Progenitor cell of endocrine pancreas (in vitro differentiated cells): ENCODE results near the gene LRIG1. TPM values are rescaled to one million over a fixed set of nuclear protein-coding genes. Genes with fewer than 3 reads are reported as not detected.

Source experiments
- DNase-seq: peaks from one replicate; pipeline ENCODE4 v3.0.0; 2021; ENCODE audit warnings: low spot score; ENCODE audit not compliant: unreplicated experiment
- H3K27ac Mint-ChIP-seq: 2 replicates; pipeline ENCODE4 v1.8.0; 2021; ENCODE audit warnings: mild to moderate bottlenecking, moderate library complexity, mixed read lengths
- H3K27me3 Mint-ChIP-seq: 2 replicates; pipeline ENCODE4 v1.8.0; 2021; ENCODE audit warnings: mixed read lengths
- H3K36me3 Mint-ChIP-seq: 2 replicates; pipeline ENCODE4 v1.8.0; 2022; ENCODE audit warnings: mixed read lengths; ENCODE audit not compliant: insufficient read depth
- H3K4me1 Mint-ChIP-seq: 2 replicates; pipeline ENCODE4 v1.8.0; 2021; ENCODE audit warnings: low read depth, mixed read lengths
- H3K4me3 Mint-ChIP-seq: 2 replicates; pipeline ENCODE4 v1.8.0; 2021; ENCODE audit warnings: low read depth, mild to moderate bottlenecking, moderate library complexity, mixed read lengths
- H3K9me3 Mint-ChIP-seq: 2 replicates; pipeline ENCODE4 v1.8.0; 2021; ENCODE audit warnings: low read depth, mixed read lengths
- total RNA-seq: library from RNA; stranded (reverse); gene quantifications from 2 replicates; pipeline ENCODE4 v1.2.1, GENCODE V29; 2021
- TF ChIP-seq, protein P1 (sequence below): fragments of 200-600 bp; sonication (generic); IDR thresholded peaks from one replicate; pipeline ENCODE4 v1.5.0; 2021; ENCODE audit warnings: antibody characterized with exemption, mild to moderate bottlenecking; ENCODE audit not compliant: unreplicated experiment

The LRIG1 gene
- total RNA-seq, 1 donor from 2014 or later, result 31.4 TPM

DNA sequence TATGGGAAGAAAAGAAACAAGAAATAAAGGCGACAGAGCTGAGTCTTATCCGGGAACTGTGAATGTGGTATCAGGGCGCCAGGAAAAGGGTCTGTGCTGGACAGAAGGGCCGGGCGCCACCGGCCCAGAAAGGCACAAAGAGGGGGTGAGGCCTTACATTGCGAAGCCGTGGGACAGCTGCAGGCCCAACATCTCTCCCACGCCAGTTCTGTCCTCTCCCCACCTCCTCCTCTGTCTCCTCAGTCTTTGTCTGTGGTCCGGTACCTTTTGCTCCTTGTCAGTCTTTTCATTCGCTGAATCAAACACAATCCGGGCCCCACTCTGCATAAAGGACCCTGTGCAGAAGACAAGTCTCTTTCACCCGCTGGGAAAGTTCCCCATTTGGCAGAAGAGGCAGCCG, 81.8 kb downstream of the LRIG1 start:
- no peak overlapping the region for H3K27ac Mint-ChIP-seq
- peaks cover 3% of the 10 kb centered on the region for H3K27me3 Mint-ChIP-seq
- no peak for DNase-seq
- TF ChIP-seq, protein P1, sequence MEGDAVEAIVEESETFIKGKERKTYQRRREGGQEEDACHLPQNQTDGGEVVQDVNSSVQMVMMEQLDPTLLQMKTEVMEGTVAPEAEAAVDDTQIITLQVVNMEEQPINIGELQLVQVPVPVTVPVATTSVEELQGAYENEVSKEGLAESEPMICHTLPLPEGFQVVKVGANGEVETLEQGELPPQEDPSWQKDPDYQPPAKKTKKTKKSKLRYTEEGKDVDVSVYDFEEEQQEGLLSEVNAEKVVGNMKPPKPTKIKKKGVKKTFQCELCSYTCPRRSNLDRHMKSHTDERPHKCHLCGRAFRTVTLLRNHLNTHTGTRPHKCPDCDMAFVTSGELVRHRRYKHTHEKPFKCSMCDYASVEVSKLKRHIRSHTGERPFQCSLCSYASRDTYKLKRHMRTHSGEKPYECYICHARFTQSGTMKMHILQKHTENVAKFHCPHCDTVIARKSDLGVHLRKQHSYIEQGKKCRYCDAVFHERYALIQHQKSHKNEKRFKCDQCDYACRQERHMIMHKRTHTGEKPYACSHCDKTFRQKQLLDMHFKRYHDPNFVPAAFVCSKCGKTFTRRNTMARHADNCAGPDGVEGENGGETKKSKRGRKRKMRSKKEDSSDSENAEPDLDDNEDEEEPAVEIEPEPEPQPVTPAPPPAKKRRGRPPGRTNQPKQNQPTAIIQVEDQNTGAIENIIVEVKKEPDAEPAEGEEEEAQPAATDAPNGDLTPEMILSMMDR, result no peak
- H3K4me3 Mint-ChIP-seq, result no peak overlapping the region
- H3K36me3 Mint-ChIP-seq, result peaks cover 46% of the 10 kb centered on the region
- H3K9me3 Mint-ChIP-seq, result peaks cover 23% of the 10 kb centered on the region
- peaks cover 12% of the 10 kb centered on the region for H3K4me1 Mint-ChIP-seq

DNA sequence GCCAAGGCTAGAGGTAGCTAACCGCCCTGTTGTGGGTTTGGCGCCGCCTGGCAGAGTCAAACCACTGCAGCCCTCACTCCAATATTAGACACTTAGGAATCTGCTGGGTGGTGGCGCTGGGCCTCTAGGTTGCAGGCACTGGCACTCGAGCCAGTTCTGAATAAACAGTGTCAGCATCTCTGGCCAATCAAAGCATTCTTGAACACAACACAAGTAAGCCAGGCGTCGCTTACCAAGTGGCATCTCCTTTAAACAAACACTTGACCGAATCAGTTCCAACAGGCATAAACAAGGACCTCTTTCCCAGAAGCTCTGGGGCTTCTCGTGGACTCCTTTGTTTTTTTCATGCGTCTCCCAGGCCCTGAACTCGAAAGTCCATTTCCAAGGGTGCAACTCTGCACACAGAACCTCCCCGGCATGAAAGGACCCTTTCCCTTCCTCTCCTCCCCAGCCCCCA, 82.3 kb downstream of the LRIG1 start:
- no peak for DNase-seq
- no peak overlapping the region for H3K27ac Mint-ChIP-seq
- peaks cover 12% of the 10 kb centered on the region for H3K4me1 Mint-ChIP-seq
- H3K4me3 Mint-ChIP-seq, result no peak overlapping the region
- H3K9me3 Mint-ChIP-seq, result peaks cover 23% of the 10 kb centered on the region
- H3K27me3 Mint-ChIP-seq, result peaks cover 3% of the 10 kb centered on the region
- peaks cover 44% of the 10 kb centered on the region for H3K36me3 Mint-ChIP-seq
- TF ChIP-seq, protein P1, result no peak

DNA sequence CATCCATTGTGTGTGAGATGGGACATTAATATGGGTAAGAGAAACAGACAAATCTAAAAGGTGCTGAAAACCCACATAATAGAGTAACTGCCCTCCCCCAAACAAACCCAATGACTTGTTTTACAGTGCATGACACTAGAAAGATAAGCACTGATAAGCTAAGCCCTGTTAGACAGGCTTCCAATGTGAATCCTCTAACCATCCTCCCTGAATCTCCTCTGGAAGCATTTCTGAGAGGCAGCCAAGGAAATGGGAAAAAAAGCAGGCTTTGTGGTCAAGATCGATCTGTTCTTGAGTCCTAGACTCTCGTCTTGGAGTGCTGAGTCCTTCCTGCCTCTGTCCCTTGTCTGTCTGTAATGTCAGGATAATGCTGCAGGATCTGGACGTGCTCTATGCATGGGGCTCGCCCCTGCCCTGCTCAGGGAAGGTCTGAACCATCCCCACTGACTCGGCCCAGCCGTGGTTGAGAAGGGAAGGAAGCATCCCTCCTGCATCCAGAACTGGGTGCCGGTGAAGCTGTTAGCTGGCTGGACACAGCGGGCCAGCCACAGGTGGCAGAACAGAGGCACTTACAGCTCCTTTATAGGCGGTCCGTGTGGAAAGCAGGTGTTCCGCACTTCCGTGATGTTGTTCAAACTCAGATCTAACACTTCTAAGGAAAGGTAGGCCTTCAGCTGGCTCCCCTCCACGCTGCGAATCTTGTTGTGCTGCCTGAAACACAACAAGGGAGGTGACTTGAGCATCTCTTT, 84.1 kb downstream of the LRIG1 start:
- Mint-ChIP-seq H3K27me3 (peaks cover 3% of the 10 kb centered on the region), H3K36me3 (peaks cover 40% of the 10 kb centered on the region), H3K4me3 (no peak overlapping the region), H3K9me3 (peaks cover 13% of the 10 kb centered on the region), H3K27ac (peak overlapping the region; percentile 18), H3K4me1 (peaks cover 12% of the 10 kb centered on the region)
- DNase-seq, result no peak
- TF ChIP-seq, protein P1, result no peak

DNA sequence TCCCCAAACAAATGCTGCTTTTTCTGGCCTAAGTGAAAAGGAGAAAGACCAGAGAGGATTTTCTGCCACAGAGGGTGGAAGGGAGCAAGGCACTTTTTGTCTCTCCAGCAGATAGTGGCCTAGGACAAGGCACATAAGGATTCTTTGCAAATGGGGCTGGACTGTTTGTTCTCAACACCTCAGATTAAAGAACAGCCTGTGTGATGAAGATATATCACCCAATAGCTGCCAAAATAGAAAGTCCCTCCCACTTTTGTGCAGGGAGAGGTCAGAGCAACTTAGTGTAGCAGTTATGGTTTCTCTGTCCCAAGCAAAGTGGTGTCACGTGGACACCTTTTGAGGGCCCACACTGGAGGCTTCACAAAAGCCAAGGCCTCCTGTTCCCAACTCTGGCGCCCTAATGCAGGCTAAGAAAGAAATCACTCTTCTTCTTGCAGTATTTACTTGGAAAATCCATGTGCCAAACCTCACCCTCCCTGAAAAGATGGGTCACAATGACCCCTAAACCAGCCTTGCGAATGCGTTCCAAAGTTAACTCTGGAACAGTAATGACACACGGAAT, 84.9 kb downstream of the LRIG1 start:
- Mint-ChIP-seq H3K4me1 (peaks cover 12% of the 10 kb centered on the region), H3K27ac (no peak overlapping the region), H3K36me3 (peaks cover 41% of the 10 kb centered on the region), H3K27me3 (peaks cover 3% of the 10 kb centered on the region), H3K9me3 (peaks cover 10% of the 10 kb centered on the region), H3K4me3 (no peak overlapping the region)
- TF ChIP-seq, protein P1, result no peak
- no peak for DNase-seq

DNA sequence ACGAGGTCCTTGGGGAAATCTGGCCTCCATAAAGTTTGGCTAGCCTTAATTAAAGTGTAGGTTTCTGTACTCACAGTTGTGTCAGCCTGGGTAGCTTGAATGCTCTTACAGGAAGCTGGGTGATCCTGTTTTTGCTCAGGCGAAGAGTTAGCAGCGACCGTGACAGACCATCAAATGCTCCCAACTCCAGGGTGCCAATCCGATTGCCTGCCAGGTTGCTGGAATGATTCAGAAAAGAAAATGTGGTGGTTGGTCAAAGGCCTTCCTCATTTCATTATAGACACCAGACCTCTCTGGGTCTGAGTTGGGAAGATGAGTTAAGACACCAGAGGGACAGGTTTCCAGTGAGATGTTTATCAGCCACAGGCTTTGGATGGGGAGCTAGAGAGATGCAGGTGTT, 86.0 kb downstream of the LRIG1 start:
- Mint-ChIP-seq H3K36me3 (peaks cover 33% of the 10 kb centered on the region), H3K4me3 (no peak overlapping the region), H3K27ac (no peak overlapping the region), H3K4me1 (peaks cover 12% of the 10 kb centered on the region), H3K27me3 (peaks cover 3% of the 10 kb centered on the region), H3K9me3 (peaks cover under 1% of the 10 kb centered on the region)
- TF ChIP-seq, protein P1, result no peak
- DNase-seq, result no peak
